ENCODE results near the gene SLAMF7. TPM values are rescaled to one million over a fixed set of nuclear protein-coding genes. Genes with fewer than 3 reads are reported as not detected.
"Not testable (repeated sequence)": the region's sequence is repeated elsewhere in the genome, so short reads cannot be mapped to it uniquely, and the experiment has no call there.

SLAMF7 gene
- total RNA-seq, 8 experiments from 2014 or later: 0.08 to 1.1 (median 0.12) TPM; not detected in 2

- Histone ChIP-seq H3K4me3 (no peak overlapping the region), H3K27ac (no peak overlapping the region), H3K4me1 (replicated peaks in 1 of 2) (peaks cover 0 to 7% of the 10 kb centered on the region in 2 donors)
- no peak for ATAC-seq (replicated peaks in 6 of 8)
- 0 to 83% (median 57%) methylated on average over 1 to 2 of the region's 2 CpGs; no CpG with 5 or more reads in 1 of the 10 experiments for WGBS, 10 experiments
- in situ Hi-C loops (cut with MboI; ENCODE audit: low pct_unique_long_range_greater_than_20kb in 2 of 9, low sequenced_read_pairs in 9 of 9, unreplicated experiment in 9 of 9): loop anchor here in 1 of 9 experiments (25.0 kb wide), 1 partner anchor 111 kb away; no protein-coding TSS in a partner anchor
Observed at GRCh38 chr1:160723332-160723731, 15.7 kb upstream of the SLAMF7 start.

- Histone ChIP-seq H3K4me1 (replicated peaks in 1 of 2) (peaks cover 0 to 7% of the 10 kb centered on the region in 2 donors), H3K4me3 (no peak overlapping the region), H3K27ac (no peak overlapping the region)
- in situ Hi-C loops (cut with MboI; ENCODE audit: low pct_unique_long_range_greater_than_20kb in 2 of 9, low sequenced_read_pairs in 9 of 9, unreplicated experiment in 9 of 9): loop anchor here in 2 of 9 experiments (25.0 kb wide), 2 partner anchors 112 to 263 kb away; no protein-coding TSS in a partner anchor
- 30 to 86% (median 75%) methylated on average over 2 to 11 of the region's 11 CpGs; no CpG with 5 or more reads in 1 of the 10 experiments for WGBS, 10 experiments
- peak in 1 of 8 experiments; percentile 5 for ATAC-seq (replicated peaks in 6 of 8)
Observed at GRCh38 chr1:160724465-160725242, 14.4 kb upstream of the SLAMF7 start.

GRCh38 chr1:160726114-160726497 lies 12.9 kb upstream of the SLAMF7 start:
- in situ Hi-C loops (cut with MboI; ENCODE audit: low pct_unique_long_range_greater_than_20kb in 2 of 9, low sequenced_read_pairs in 9 of 9, unreplicated experiment in 9 of 9): loop anchor here in 1 of 9 experiments (25.0 kb wide), 1 partner anchor 261 kb away; no protein-coding TSS in a partner anchor
- peak in 5 of 8 experiments; percentile 22 to 53 (median 25) for ATAC-seq (replicated peaks in 6 of 8)
- Histone ChIP-seq H3K27ac (no peak overlapping the region), H3K4me3 (no peak overlapping the region), H3K4me1 (replicated peaks in 1 of 2) (peaks cover 0 to 7% of the 10 kb centered on the region in 2 donors)
- 20 to 80% (median 53%) methylated on average over 1 to 3 of the region's 3 CpGs; no CpG with 5 or more reads in 3 of the 10 experiments for WGBS, 10 experiments

GRCh38 chr1:160726498-160727315 lies 12.3 kb upstream of the SLAMF7 start:
- Histone ChIP-seq H3K27ac (no peak overlapping the region), H3K4me3 (no peak overlapping the region), H3K4me1 (replicated peaks in 1 of 2) (peaks cover 0 to 7% of the 10 kb centered on the region in 2 donors)
- WGBS, 10 experiments: 0 to 21% (median 11%) methylated on average over 2 to 7 of the region's 8 CpGs
- peak; percentile 60 to 93 (median 82) for ATAC-seq (replicated peaks in 6 of 8)
- in situ Hi-C loops (cut with MboI; ENCODE audit: low pct_unique_long_range_greater_than_20kb in 2 of 9, low sequenced_read_pairs in 9 of 9, unreplicated experiment in 9 of 9): loop anchor here in 1 of 9 experiments (25.0 kb wide), 1 partner anchor 261 kb away; no protein-coding TSS in a partner anchor

- H3K27ac ChIP-seq: no peak overlapping the region
- H3K4me3 ChIP-seq: no peak overlapping the region
- no peak for ATAC-seq (replicated peaks in 6 of 8)
- H3K4me1 ChIP-seq (replicated peaks in 1 of 2): peaks cover 0 to 7% of the 10 kb centered on the region in 2 donors
- in situ Hi-C loops (cut with MboI; ENCODE audit: low pct_unique_long_range_greater_than_20kb in 2 of 9, low sequenced_read_pairs in 9 of 9, unreplicated experiment in 9 of 9): loop anchor here in 1 of 9 experiments (25.0 kb wide), 1 partner anchor 260 kb away; no protein-coding TSS in a partner anchor
Observed at GRCh38 chr1:160727316-160727640, 11.8 kb upstream of the SLAMF7 start.

GRCh38 chr1:160731564-160731963 lies 7.5 kb upstream of the SLAMF7 start:
- not testable (repeated sequence) for ATAC-seq (replicated peaks in 6 of 8); H3K4me1 ChIP-seq (replicated peaks in 1 of 2); H3K4me3 ChIP-seq; H3K27ac ChIP-seq
- in situ Hi-C loops (cut with MboI; ENCODE audit: low pct_unique_long_range_greater_than_20kb in 2 of 9, low sequenced_read_pairs in 9 of 9, unreplicated experiment in 9 of 9): loop anchor here in 1 of 9 experiments (25.0 kb wide), 1 partner anchor 256 kb away; no protein-coding TSS in a partner anchor
- 25 to 83% (median 65%) methylated on average over 1 to 2 of the region's 2 CpGs; no CpG with 5 or more reads in 5 of the 10 experiments for WGBS, 10 experiments

- WGBS, 10 experiments: 33 to 100% (median 83%) methylated on average over 1 of the region's 1 CpG; no CpG with 5 or more reads in 1 of the 10 experiments
- Histone ChIP-seq H3K27ac (no peak overlapping the region), H3K4me3 (no peak overlapping the region), H3K4me1 (replicated peaks in 1 of 2) (no peaks in the 10 kb centered on the region)
- in situ Hi-C loops (cut with MboI; ENCODE audit: low pct_unique_long_range_greater_than_20kb in 2 of 9, low sequenced_read_pairs in 9 of 9, unreplicated experiment in 9 of 9): loop anchor here in 1 of 9 experiments (25.0 kb wide), 1 partner anchor 255 kb away; no protein-coding TSS in a partner anchor
- ATAC-seq (replicated peaks in 6 of 8): no peak
Observed at GRCh38 chr1:160731990-160732389, 7.1 kb upstream of the SLAMF7 start.

GRCh38 chr1:160733898-160734297 lies 5.1 kb upstream of the SLAMF7 start:
- Histone ChIP-seq H3K4me3 (no peak overlapping the region), H3K27ac (no peak overlapping the region), H3K4me1 (replicated peaks in 1 of 2) (no peaks in the 10 kb centered on the region)
- in situ Hi-C loops (cut with MboI; ENCODE audit: low pct_unique_long_range_greater_than_20kb in 2 of 9, low sequenced_read_pairs in 9 of 9, unreplicated experiment in 9 of 9): loop anchor here in 1 of 9 experiments (25.0 kb wide), 1 partner anchor 253 kb away; no protein-coding TSS in a partner anchor
- ATAC-seq (replicated peaks in 6 of 8): peak in 2 of 8 experiments; percentile 31 to 42

- in situ Hi-C loops (cut with MboI; ENCODE audit: low pct_unique_long_range_greater_than_20kb in 2 of 9, low sequenced_read_pairs in 9 of 9, unreplicated experiment in 9 of 9): loop anchor here in 1 of 9 experiments (25.0 kb wide), 1 partner anchor 253 kb away; no protein-coding TSS in a partner anchor
- Histone ChIP-seq H3K4me3 (no peak overlapping the region), H3K4me1 (replicated peaks in 1 of 2) (no peaks in the 10 kb centered on the region), H3K27ac (no peak overlapping the region)
- no peak for ATAC-seq (replicated peaks in 6 of 8)
Observed at GRCh38 chr1:160734301-160734700, 4.7 kb upstream of the SLAMF7 start.

GRCh38 chr1:160738271-160738670 lies 776 bp upstream of the SLAMF7 start:
- in situ Hi-C loops (cut with MboI; ENCODE audit: low pct_unique_long_range_greater_than_20kb in 2 of 9, low sequenced_read_pairs in 9 of 9, unreplicated experiment in 9 of 9): loop anchor here in 1 of 9 experiments (25.0 kb wide), 1 partner anchor 249 kb away; no protein-coding TSS in a partner anchor

GRCh38 chr1:160740133-160740688 lies 1.2 kb downstream of the SLAMF7 start:
- no peak for ATAC-seq (replicated peaks in 6 of 8)
- Histone ChIP-seq H3K4me1 (replicated peaks in 1 of 2) (no peaks in the 10 kb centered on the region), H3K27ac (no peak overlapping the region), H3K4me3 (no peak overlapping the region)
- in situ Hi-C loops (cut with MboI; ENCODE audit: low pct_unique_long_range_greater_than_20kb in 2 of 9, low sequenced_read_pairs in 9 of 9, unreplicated experiment in 9 of 9): loop anchor here in 1 of 9 experiments (25.0 kb wide), 1 partner anchor 247 kb away; no protein-coding TSS in a partner anchor
- 10 to 97% (median 86%) methylated on average over 1 to 5 of the region's 5 CpGs; no CpG with 5 or more reads in 1 of the 10 experiments for WGBS, 10 experiments

More at GRCh38 chr1:160738271-160738670, 776 bp upstream of the SLAMF7 start:
- H3K4me1 ChIP-seq (replicated peaks in 1 of 2): no peaks in the 10 kb centered on the region
- ATAC-seq (replicated peaks in 6 of 8): no peak
- WGBS, 10 experiments: 0 to 100% (median 87%) methylated on average over 1 to 2 of the region's 2 CpGs
- H3K27ac ChIP-seq: no peak overlapping the region
- no peak overlapping the region for H3K4me3 ChIP-seq

GRCh38 chr1:160741092-160741501 lies 2.0 kb downstream of the SLAMF7 start:
- WGBS, 10 experiments: 29 to 95% (median 89%) methylated on average over 2 to 4 of the region's 4 CpGs
- no peak overlapping the region for H3K27ac ChIP-seq
- in situ Hi-C loops (cut with MboI; ENCODE audit: low pct_unique_long_range_greater_than_20kb in 2 of 9, low sequenced_read_pairs in 9 of 9, unreplicated experiment in 9 of 9): loop anchor here in 1 of 9 experiments (25.0 kb wide), 1 partner anchor 246 kb away; no protein-coding TSS in a partner anchor

More at GRCh38 chr1:160741092-160741501, 2.0 kb downstream of the SLAMF7 start:
- no peak for ATAC-seq (replicated peaks in 6 of 8)
- H3K4me1 ChIP-seq (replicated peaks in 1 of 2): no peaks in the 10 kb centered on the region
- no peak overlapping the region for H3K4me3 ChIP-seq

All from motor neuron (in vitro differentiated cells).